PC-9 (cell line): ENCODE data around the gene GSDME. TPM values are rescaled to one million over a fixed set of nuclear protein-coding genes. Genes with fewer than 3 reads are reported as not detected.

Source experiments
- Bru-seq: library from RNA; stranded (reverse); fragments of 400-500 nt; gene quantifications from one replicate; lab custom pipeline; 2021; lab: Mats Ljungman, UMichigan
- BruChase-seq, 2 experiments: library from RNA; stranded (reverse); fragments of 400-500 nt; gene quantifications; one replicate each; lab custom pipeline; 2021; lab: Mats Ljungman, UMichigan
- BruUV-seq: library from RNA; stranded (reverse); fragments of 400-500 nt; replicated peaks from 2 replicates; lab custom pipeline; 2021; lab: Mats Ljungman, UMichigan
- CTCF ChIA-PET: fragments of 300-600 bp; sonication (Branson Sonifier 250); formaldehyde crosslinking; loops from one replicate; lab custom pipeline; 2022; ENCODE audit warnings: antibody characterized with exemption; lab: Charles Lee
- POLR2A ChIA-PET: fragments of 300-600 bp; sonication (Branson Sonifier 250); formaldehyde crosslinking; loops from one replicate; lab custom pipeline; 2022; ENCODE audit warnings: antibody characterized with exemption; ENCODE audit not compliant: unreplicated experiment; lab: Charles Lee
- DNase-seq, 2 experiments: peaks; one replicate each; pipeline versions ENCODE4 v3.0.0 to v3.0.0-alpha.2; 2015 to 2022; ENCODE audit warnings: mixed read lengths in 1 of 2
- H2AFZ ChIP-seq: fragments of 200-600 bp; sonication (generic); 2 replicates; pipeline ENCODE4 v1.8.1; 2017; ENCODE audit warnings: antibody characterized with exemption
- H3F3A ChIP-seq: fragments of 200-600 bp; sonication (generic); 2 replicates; pipeline ENCODE4 v1.8.1; 2017; ENCODE audit warnings: antibody characterized with exemption, mild to moderate bottlenecking, low read depth; ENCODE audit not compliant: insufficient read depth
- H3K27ac ChIP-seq: fragments of 200-600 bp; sonication (generic); 2 replicates; pipeline ENCODE4 v1.6.1; 2016; ENCODE audit warnings: mixed run types
- H3K27me3 ChIP-seq: fragments of 200-600 bp; sonication (generic); 2 replicates; pipeline ENCODE4 v1.6.1; 2016; ENCODE audit warnings: low read depth, mixed run types; ENCODE audit not compliant: insufficient read depth
- H3K36me3 ChIP-seq: fragments of 200-600 bp; sonication (generic); 2 replicates; pipeline ENCODE4 v1.6.1; 2016; ENCODE audit warnings: low read depth, mixed run types
- H3K4me1 ChIP-seq: fragments of 200-600 bp; sonication (generic); replicated peaks from 2 replicates; pipeline ENCODE4 v1.6.1; 2016; ENCODE audit warnings: mixed run types; ENCODE audit not compliant: insufficient read depth
- H3K4me2 ChIP-seq: fragments of 200-600 bp; sonication (generic); 2 replicates; pipeline ENCODE4 v1.6.1; 2017; ENCODE audit warnings: mixed run types
- H3K4me3 ChIP-seq: fragments of 200-600 bp; sonication (generic); 2 replicates; pipeline ENCODE4 v1.6.1; 2016; ENCODE audit warnings: mixed run types
- H3K79me2 ChIP-seq: fragments of 200-600 bp; sonication (generic); 2 replicates; pipeline ENCODE4 v1.6.1; 2017; ENCODE audit warnings: low read depth, mixed run types
- H3K9me2 ChIP-seq: fragments of 200-600 bp; sonication (generic); 2 replicates; pipeline ENCODE4 v1.8.1; 2017; ENCODE audit warnings: mild to moderate bottlenecking; ENCODE audit not compliant: insufficient read depth
- H3K9me3 ChIP-seq: fragments of 200-600 bp; sonication (generic); 2 replicates; pipeline ENCODE4 v1.8.1; 2016; ENCODE audit warnings: low read depth; ENCODE audit not compliant: insufficient read depth
- H4K20me1 ChIP-seq: fragments of 200-600 bp; sonication (generic); 2 replicates; pipeline ENCODE4 v1.8.1; 2017; ENCODE audit not compliant: insufficient read depth
- EZH2 ChIP-seq: fragments of 200-600 bp; sonication (generic); IDR thresholded peaks from 2 replicates; pipeline ENCODE4 v1.8.0; 2017; ENCODE audit warnings: antibody characterized with exemption, low read depth
- intact Hi-C: fragments of 100-400 bp; cut with micrococcal nuclease; formaldehyde crosslinking; loops from one replicate; pipeline ENCODE4 v1.10.0; 2022; ENCODE audit not compliant: unreplicated experiment
- long read RNA-seq: library from polyadenylated mRNA; stranded (forward); transcript quantifications from one replicate; pipeline ENCODE4 v2.0.0, GENCODE V29; 2022
- total RNA-seq: library from RNA; stranded (reverse); gene quantifications from 2 replicates; pipeline ENCODE4 v1.2.3, GENCODE V29; 2021
- TF ChIP-seq, protein P1 (sequence below): fragments of 200-600 bp; sonication (generic); conservative IDR thresholded peaks from 2 replicates; pipeline ENCODE4 v1.6.1; 2017; ENCODE audit warnings: mixed run types, antibody characterized with exemption, mild to moderate bottlenecking, moderate library complexity

The GSDME gene
- 11.5 and 15.1 TPM in 2 replicates for total RNA-seq
- percentile 46 among the genes with signal in this experiment for Bru-seq, nascent RNA
- BruChase-seq, experiment 1, labeled RNA remaining after a 2-hour chase = percentile 51 among the genes with signal in this experiment
- percentile 41 among the genes with signal in this experiment for BruChase-seq, experiment 2, labeled RNA remaining after a 6-hour chase
- long read RNA-seq, transcript GSDME-215 (10 exons, 2,250 nt) = major isoform, 20 of 29 reads
- long read RNA-seq, partial matches to known transcripts = 6 of 29 reads
- long read RNA-seq, other reads (novel, unspliced or antisense) = 2 of 29 reads

DNA sequence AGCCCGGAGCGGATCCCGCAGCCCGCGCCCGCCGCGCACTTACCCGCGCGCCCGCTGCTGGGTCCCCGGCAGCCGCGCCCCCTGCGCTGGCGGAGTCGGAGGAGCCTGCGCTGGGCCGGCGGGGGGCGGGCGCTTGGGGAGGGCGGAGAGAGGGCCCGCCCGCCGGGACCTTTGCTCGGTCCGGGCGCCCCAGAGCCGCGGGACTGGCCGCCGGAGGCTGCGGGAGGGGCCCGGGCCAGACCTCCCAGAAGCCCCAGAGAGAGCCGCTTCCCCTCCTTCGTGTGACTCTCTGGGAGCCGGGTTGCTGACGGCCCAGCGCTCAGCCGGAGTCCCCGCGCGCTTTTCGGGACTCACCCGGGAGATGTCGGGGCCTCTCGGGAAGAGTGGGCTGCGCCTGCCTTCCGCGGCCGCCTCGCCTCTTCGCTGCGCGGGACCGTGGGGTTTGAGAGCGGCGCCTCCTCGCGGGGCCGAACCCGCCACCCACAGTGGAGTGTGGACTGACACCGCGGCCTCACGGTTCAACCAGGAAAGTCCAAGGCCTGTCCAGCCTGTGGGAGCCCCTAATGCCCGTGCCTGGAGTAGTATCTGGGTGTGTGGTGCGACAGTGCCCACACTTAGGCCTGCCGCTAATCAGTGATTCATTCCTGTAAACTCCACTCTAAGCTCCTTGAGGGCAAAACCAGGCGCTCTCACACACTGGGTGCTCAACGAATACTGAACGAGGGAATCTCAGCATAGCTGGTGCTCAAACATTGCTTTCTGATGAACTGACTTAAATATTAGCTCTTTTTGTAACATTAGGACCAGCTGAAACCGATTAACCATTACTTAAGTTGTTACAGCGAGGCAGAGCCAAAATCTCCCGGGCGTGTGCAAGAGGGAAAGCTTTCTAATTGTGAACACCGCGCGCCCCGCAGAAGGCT, at the start of gene GSDME:
GSDME (minus strand) TSS at position 112 of the 923 bp plus-strand sequence. CDS start 7,690 bp downstream, outside the sequence.
- TF ChIP-seq, protein P1, sequence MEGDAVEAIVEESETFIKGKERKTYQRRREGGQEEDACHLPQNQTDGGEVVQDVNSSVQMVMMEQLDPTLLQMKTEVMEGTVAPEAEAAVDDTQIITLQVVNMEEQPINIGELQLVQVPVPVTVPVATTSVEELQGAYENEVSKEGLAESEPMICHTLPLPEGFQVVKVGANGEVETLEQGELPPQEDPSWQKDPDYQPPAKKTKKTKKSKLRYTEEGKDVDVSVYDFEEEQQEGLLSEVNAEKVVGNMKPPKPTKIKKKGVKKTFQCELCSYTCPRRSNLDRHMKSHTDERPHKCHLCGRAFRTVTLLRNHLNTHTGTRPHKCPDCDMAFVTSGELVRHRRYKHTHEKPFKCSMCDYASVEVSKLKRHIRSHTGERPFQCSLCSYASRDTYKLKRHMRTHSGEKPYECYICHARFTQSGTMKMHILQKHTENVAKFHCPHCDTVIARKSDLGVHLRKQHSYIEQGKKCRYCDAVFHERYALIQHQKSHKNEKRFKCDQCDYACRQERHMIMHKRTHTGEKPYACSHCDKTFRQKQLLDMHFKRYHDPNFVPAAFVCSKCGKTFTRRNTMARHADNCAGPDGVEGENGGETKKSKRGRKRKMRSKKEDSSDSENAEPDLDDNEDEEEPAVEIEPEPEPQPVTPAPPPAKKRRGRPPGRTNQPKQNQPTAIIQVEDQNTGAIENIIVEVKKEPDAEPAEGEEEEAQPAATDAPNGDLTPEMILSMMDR = no peak
- no peak for TF ChIP-seq EZH2
- Histone ChIP-seq H3K9me2 (no peaks in the 10 kb centered on the region), H3K36me3 (no peaks in the 10 kb centered on the region), H3K4me2 (peak within 1 kb of the TSS; percentile 85), H3F3A (no peaks in the 10 kb centered on the region; the same call in 1 of the 2 replicates), H2AFZ (peak within 1 kb of the TSS; percentile 88), H3K4me3 (peak within 1 kb of the TSS; percentile 88), H3K9me3 (no peaks in the 10 kb centered on the region), H3K4me1 (peaks cover 8% of the 10 kb centered on the region), H4K20me1 (no peaks in the 10 kb centered on the region), H3K27me3 (no peaks in the 10 kb centered on the region), H3K79me2 (no peaks in the 10 kb centered on the region), H3K27ac (no peak within 1 kb of the TSS)
- intact Hi-C loops = loop anchor here (2.0 kb wide), 1 partner anchor 335 kb away; no protein-coding TSS in a partner anchor
- POLR2A ChIA-PET = interaction anchor here (0.5 kb wide), 1 partner anchor 1424 kb away, joined by 3 read pairs; no protein-coding TSS in a partner anchor
- no TSS peak for BruUV-seq
- CTCF ChIA-PET = interaction anchor here (1.0 kb wide), 1 partner anchor 64 kb away, joined by 3 read pairs; no protein-coding TSS in a partner anchor
- peak; percentile 56 to 74 for DNase-seq

DNA sequence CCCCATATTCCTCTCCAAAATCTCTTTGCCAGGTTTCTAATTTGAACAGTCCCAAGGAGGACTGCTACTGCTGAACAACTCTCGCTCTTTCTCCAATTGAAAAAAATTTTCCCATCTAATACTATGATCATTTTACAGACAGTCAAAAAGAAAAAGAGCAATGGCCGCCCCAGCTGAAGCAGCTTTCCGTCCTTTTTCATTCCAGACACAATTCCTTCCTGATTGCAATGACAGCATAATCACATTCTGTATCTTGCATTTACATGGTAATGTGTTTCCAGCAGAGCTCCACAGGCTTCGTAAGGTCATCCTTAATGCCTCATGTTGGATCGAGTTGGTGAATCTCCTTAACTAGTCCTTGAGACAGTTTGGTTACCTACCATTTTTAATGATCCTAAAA, 45.0 kb upstream of the GSDME start:
- H3K4me3 ChIP-seq = no peak overlapping the region
- H3K9me2 ChIP-seq = no peaks in the 10 kb centered on the region
- ChIA-PET POLR2A (no interaction called here), CTCF (interaction anchor here (0.6 kb wide), 1 partner anchor 68 kb away, joined by 3 read pairs; no protein-coding TSS in a partner anchor)
- no peaks in the 10 kb centered on the region for H3F3A ChIP-seq
- BruUV-seq = no TSS peak
- no peaks in the 10 kb centered on the region for H3K4me1 ChIP-seq
- intact Hi-C loops = no loop called here
- H3K27me3 ChIP-seq = no peaks in the 10 kb centered on the region
- H4K20me1 ChIP-seq = no peaks in the 10 kb centered on the region
- no peak overlapping the region for H3K4me2 ChIP-seq
- no peaks in the 10 kb centered on the region for H3K9me3 ChIP-seq
- H3K36me3 ChIP-seq = peaks cover 23% of the 10 kb centered on the region; the same call in 1 of the 2 replicates
- no peak overlapping the region for H3K27ac ChIP-seq
- H2AFZ ChIP-seq = no peak overlapping the region
- TF ChIP-seq, protein P1 = no peak
- no peak for TF ChIP-seq EZH2
- DNase-seq = no peak
- H3K79me2 ChIP-seq = no peaks in the 10 kb centered on the region

DNA sequence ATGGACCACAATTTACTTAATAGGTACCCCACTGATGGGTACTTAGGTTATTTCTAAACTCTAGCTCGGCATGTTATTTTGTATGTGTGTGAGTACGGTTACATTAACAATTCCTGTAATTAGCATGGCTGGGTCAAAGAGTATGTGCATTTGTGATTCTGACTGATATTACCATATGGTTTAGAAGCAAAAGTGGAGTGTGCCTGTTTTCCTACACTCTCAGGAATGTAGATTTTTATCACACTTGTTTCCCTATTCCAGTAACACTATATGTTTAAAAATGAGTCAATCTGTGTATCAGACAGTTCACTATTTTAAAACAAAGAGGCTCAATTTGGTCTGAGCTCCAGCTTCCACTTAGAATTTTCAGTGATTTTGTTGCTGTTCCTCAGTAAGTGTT, 44.6 kb upstream of the GSDME start:
- Histone ChIP-seq H2AFZ (no peak overlapping the region), H3K4me3 (no peak overlapping the region), H3K4me1 (no peaks in the 10 kb centered on the region), H3K79me2 (no peaks in the 10 kb centered on the region), H3K36me3 (peaks cover 23% of the 10 kb centered on the region; the same call in 1 of the 2 replicates), H3F3A (no peaks in the 10 kb centered on the region), H4K20me1 (no peaks in the 10 kb centered on the region), H3K4me2 (no peak overlapping the region), H3K27ac (no peak overlapping the region), H3K27me3 (no peaks in the 10 kb centered on the region), H3K9me3 (no peaks in the 10 kb centered on the region), H3K9me2 (no peaks in the 10 kb centered on the region)
- TF ChIP-seq, protein P1 = no peak
- no peak for TF ChIP-seq EZH2
- no TSS peak for BruUV-seq
- no peak for DNase-seq
- ChIA-PET POLR2A (interaction anchor here (0.6 kb wide), 1 partner anchor 322 kb away, joined by 3 read pairs; no protein-coding TSS in a partner anchor), CTCF (interaction anchor here (0.6 kb wide), 1 partner anchor 68 kb away, joined by 3 read pairs; no protein-coding TSS in a partner anchor)
- intact Hi-C loops = no loop called here
